GM19467 (cell line): ENCODE measurements around the gene XPNPEP2.
"Not testable (repeated sequence)": the region's sequence is repeated elsewhere in the genome, so short reads cannot be mapped to it uniquely, and the experiment has no call there.

ENCODE experiments used
- ATAC-seq: cut with Tn5 transposase; IDR thresholded peaks from one replicate; pipeline ENCODE4 v1.9.1; 2021; ENCODE audit warnings: mild to moderate bottlenecking, moderate library complexity; ENCODE audit not compliant: unreplicated experiment

Gene XPNPEP2

GRCh38 chrX:129719268-129719667 is 19.5 kb upstream of the XPNPEP2 start:
- no peak for ATAC-seq

- ATAC-seq = no peak
Measured at GRCh38 chrX:129719931-129720530, 18.7 kb upstream of the XPNPEP2 start.

- ATAC-seq = no peak
Measured at GRCh38 chrX:129720741-129721140, 18.0 kb upstream of the XPNPEP2 start.

- ATAC-seq = no peak
Measured at GRCh38 chrX:129721414-129721813, 17.4 kb upstream of the XPNPEP2 start.

- ATAC-seq = no peak
Measured at GRCh38 chrX:129721870-129722269, 16.9 kb upstream of the XPNPEP2 start.

- ATAC-seq = no peak
Measured at GRCh38 chrX:129723511-129723910, 15.3 kb upstream of the XPNPEP2 start.

- no peak for ATAC-seq
Measured at GRCh38 chrX:129724754-129725153, 14.0 kb upstream of the XPNPEP2 start.

GRCh38 chrX:129726307-129727111 is 12.3 kb upstream of the XPNPEP2 start:
- no peak for ATAC-seq

- ATAC-seq = no peak
Measured at GRCh38 chrX:129728061-129728460, 10.7 kb upstream of the XPNPEP2 start.

- no peak for ATAC-seq
Measured at GRCh38 chrX:129731228-129731627, 7.6 kb upstream of the XPNPEP2 start.

GRCh38 chrX:129732857-129733256 is 5.9 kb upstream of the XPNPEP2 start:
- no peak for ATAC-seq

GRCh38 chrX:129733335-129733734 is 5.4 kb upstream of the XPNPEP2 start:
- no peak for ATAC-seq

- ATAC-seq = no peak
Measured at GRCh38 chrX:129736491-129736890, 2.3 kb upstream of the XPNPEP2 start.

- ATAC-seq = no peak
Measured at GRCh38 chrX:129737916-129738315, 863 bp upstream of the XPNPEP2 start.

GRCh38 chrX:129739578-129739977 is 799 bp downstream of the XPNPEP2 start:
- ATAC-seq = no peak

- ATAC-seq = no peak
Measured at GRCh38 chrX:129741880-129742758, 3.3 kb downstream of the XPNPEP2 start.

GRCh38 chrX:129742759-129743152 is 4.0 kb downstream of the XPNPEP2 start:
- not testable (repeated sequence) for ATAC-seq

GRCh38 chrX:129743821-129744220 is 5.0 kb downstream of the XPNPEP2 start:
- ATAC-seq = no peak

- ATAC-seq = no peak
Measured at GRCh38 chrX:129744861-129745321, 6.1 kb downstream of the XPNPEP2 start.

GRCh38 chrX:129746557-129747470 is 8.0 kb downstream of the XPNPEP2 start:
- ATAC-seq = no peak
